Spleen (tissue), 7 donors: ENCODE results near the gene PSME3IP1.

Experiments used
- CTCF ChIP-seq, 11 experiments: fragments of 200-600 bp in 7 of 11; fragments of 450-650 bp in 4 of 11; sonication (generic) in 4 of 11; IDR thresholded peaks in 8 of 11; conservative IDR thresholded peaks in 3 of 11; 1 replicate in 7 of 11; 2 replicates in 4 of 11; pipeline versions ENCODE4 v1.4.0 to v1.8.0; 2016 to 2021; ENCODE audit warnings: antibody characterized with exemption in 11 of 11, inconsistent platforms in 4 of 11, mild to moderate bottlenecking in 1 of 11
- POLR2A ChIP-seq, 3 donors: fragments of 450-650 bp; IDR thresholded peaks; one replicate each; pipeline ENCODE4 v1.5.1; 2017; ENCODE audit warnings: antibody characterized with exemption in 3 of 3, mild to moderate bottlenecking in 1 of 3
- donor health status: DM: no; HTN: no; CAD: no; lungs with moderate emphysema.
- donor health status: DM: no; HTN: no; CAD: no.
- donor health status: DM: no; HTN: no; CAD: no.

DNA sequence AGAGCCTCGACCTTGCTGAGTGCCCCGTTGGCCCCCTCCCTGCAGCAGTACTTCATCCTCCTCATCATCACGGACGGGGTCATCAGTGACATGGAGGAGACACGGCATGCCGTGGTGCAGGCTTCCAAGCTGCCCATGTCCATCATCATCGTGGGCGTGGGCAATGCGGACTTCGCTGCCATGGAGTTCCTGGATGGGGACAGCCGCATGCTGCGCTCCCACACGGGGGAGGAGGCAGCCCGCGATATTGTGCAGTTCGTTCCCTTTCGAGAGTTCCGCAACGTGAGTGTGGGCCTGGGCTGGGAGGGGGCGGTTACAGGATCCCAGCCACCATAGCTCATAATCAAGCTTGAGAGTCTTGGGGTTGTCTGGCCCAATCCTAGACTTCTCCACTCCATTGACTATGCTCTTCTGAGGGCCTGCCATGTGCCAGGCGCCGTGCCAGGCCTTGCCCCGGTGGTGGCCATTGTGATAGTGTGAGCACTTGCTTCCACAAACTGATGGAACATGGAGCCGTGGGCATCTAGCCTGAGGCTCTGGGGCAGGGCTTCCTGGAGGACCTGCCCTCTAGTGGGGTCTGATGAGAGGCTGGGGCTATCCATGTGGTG is 39.7 kb downstream of the PSME3IP1 start:
- TF ChIP-seq CTCF (IDR thresholded peaks at IDR 0.05 in 8 of 11, conservative IDR thresholded peaks at IDR 0.05 in 3 of 11) (no peak), POLR2A (IDR thresholded peaks at IDR 0.05) (no peak)
